ENCODE measurements around the gene NME9.

The NME9 gene

DNA sequence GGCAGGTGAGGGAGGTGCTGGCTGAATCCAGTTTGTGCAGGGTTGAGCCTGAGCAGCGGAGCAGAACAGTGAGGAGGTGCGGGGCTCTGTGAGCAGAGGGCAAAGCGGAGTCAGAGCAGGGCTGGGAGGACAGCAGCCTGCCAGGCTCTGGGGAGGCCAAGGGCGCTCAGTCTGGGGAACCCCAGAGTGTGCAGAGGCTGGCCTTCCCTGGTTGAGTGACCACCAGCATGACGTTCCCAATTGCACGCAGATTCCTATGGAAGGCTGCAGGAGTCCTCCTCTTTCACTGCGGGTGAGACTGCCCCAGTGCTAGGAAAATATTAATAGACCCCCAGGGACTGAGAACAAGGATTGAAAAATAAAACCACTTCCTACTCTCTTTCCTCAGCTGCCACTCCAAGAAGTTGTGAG is 31.9 kb upstream of the NME9 start:
- no peak for DNase-seq (ENCODE audit: low spot score)

DNA sequence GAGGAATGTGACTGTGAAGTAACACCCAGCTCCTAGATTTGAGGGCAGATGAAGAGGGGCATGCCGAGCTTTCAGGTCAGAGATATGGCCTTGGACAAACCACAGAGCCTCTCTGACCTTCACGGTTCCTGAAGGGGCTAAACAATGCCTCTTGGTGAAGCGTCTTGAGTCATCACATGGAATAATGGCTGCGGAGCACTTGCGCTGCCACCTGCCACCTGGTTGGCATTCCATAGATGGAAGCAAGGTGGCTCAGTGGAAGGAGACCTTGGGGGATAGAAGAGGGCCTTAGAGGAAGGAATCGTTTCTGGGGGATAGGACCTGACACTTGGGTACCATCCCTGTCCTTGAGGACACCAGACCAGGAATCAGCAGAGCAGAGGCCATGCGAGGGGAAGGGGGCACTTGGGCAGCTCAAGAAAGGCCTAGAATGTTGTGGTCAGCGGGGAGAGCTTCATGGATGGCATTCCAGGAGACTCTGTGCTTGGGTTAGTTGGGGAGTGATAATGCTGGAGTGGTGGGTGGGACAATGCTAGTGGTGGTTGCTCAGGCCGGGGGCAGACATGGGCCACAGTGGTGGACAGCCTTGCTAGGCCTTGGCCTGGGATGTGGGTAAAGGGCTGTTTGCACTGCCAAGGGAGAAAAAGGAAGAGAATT is 31.3 kb upstream of the NME9 start:
- DNase-seq (ENCODE audit: low spot score): no peak

- no peak for DNase-seq (ENCODE audit: low spot score)
Observed at GRCh38 chr3:138359919-138360868, 30.5 kb upstream of the NME9 start.

GRCh38 chr3:138359148-138359918 is 29.7 kb upstream of the NME9 start:
- DNase-seq (ENCODE audit: low spot score): no peak

DNA sequence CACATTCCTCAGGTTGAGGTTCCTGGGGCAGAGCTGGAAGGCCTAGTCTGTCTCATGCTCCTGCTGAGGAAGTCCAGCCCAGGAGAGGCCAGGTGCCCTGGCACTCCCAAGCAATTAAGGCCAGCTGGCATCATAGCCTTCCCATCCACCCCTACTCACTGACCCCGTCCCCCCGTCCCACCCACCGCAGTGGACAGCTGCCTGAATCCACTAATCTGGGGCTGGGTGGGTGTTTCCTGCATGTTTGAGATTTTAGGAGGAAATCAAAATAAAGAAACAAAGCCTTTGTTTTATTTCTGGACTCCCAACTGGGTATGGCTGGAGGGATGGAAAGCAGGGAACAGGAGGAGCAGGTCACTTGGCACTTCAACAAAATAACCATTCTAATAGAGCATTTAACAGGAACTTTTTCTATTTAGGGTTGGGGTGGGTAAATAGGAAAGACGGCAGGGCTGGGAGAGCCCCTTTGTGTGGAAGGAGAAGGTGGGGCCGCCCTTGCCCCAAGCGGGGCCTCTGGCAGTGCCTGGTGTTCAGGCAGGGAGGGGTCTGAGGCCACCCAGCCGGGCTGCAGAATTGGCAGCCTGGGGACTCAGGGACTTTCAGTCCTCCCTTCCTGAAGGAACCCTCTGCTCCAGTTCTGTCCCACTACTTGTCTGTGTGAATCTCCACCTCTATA is 27.2 kb upstream of the NME9 start:
- DNase-seq (ENCODE audit: low spot score): no peak

DNA sequence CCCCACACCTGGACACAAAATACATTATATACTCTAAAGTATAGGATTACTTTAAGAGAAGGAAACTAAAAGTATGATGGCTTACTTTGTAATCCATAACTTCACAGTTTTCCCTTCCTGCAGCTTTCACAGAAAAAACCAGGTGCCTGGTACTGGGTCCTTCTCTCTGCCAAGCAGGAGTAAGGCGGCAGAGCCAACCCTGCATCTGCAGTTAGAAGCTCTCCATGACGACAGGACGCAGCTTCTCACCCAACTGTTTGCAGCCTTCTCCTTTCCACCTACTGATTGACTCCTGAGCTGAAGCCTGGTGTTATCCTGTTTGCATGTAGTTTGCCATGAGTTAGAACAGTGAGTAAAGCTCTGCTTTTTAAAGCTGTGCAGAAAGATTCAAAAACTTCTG is 25.4 kb upstream of the NME9 start:
- DNase-seq (ENCODE audit: low spot score): no peak

DNA sequence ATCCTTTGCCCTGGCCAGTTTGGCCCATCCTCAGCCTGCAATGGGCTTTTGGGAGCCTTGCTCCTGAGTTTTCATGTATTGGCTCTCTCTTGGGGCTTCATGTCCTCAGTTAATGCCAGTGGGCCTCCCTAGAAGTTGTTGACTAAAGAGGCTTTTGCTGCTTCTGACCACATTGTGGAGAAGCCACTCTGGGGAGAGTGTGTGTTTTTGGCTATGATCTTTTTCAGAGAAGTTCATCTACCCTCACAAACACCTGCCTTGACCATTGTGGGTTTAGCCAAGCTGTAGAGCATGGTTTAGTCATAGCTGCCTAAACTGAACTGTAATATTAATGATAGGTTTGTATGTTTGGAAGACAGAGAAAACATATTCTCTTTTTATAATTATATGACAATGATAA is 24.7 kb upstream of the NME9 start:
- no peak for DNase-seq (ENCODE audit: low spot score)

DNA sequence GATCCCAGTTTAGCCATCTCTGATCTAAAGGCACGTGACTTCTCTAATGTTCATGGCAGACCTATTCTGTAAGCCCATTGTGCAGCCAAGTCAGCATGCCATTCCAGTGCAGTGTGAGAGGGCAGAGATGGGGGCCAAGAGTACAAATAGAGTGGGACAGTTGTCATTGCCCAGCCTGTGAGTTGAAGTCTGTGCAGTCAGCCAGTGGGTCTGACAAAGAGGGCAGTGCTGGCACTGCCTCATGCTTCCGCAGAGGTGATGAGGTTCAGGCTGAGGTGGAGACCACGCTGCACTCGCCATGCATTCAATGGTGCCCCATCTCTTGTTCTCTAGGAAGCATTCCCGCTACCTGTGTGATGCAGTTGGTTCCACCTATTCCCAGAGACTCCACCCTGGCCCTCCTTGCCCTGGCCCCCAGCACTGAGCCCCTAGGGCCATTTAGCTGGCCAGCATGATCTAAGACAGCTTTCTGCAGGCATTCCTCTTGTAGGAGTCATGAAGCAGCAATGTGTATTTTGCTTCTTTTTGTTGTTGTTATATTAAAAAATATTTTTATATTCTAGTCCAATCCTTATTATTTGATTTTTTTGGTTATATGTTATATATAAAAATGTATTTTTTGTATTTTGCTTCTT is 22.4 kb upstream of the NME9 start:
- DNase-seq (ENCODE audit: low spot score): no peak

DNA sequence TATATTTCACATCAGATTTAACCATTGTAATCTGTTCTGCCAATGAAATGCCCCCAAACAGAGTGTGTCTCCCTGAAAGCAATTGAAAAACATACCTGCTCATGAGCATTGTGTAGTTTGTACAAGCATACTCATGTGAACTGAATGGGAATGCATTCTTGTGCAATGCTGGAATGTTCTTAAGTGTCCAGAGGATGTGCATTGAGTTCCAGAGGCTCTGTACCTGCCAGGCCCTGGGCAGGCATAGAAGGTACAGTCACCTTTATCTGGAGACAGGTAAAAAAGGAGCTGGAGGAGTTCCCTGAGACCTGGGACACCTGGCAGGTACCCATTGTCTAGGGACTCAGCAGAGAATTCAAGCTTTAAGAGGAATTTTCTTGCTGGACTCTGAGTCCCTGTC is 21.5 kb upstream of the NME9 start:
- DNase-seq (ENCODE audit: low spot score): no peak

DNA sequence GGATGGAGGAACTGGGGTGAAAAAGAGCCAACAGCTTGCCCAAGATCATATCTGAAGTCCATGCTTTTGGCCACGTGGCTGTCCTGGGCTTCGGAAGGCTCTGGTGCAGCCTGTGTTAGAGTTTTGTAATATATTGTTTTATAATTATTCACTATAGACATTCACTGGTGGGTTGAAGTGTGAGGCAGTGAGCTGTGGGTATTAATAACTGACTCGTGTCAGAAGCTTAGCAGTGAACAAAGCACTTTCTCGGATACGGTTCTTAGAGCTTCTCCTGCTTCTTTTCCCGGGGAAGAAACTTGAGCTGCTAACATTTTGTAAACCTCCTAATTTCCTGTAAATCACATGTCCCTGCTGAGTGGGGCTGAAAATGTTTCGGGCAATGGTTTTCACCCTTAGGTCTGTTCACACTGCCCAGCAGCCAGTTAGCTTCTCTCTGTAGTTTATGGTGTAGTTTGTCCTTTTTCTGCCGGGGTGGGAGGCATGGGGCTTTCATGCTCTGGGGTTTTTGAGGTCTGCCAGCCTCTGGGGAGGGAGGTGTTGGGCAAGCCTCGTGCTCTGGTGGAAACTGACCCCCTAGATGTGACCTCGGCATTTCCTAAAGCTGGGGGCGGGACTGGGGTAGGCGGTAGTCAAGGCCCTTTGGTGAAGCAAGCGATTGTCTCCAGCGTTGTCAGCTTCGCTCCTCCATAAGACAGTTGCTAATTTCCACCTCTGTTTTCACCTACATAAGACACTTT is 20.4 kb upstream of the NME9 start:
- no peak for DNase-seq (ENCODE audit: low spot score)

DNA sequence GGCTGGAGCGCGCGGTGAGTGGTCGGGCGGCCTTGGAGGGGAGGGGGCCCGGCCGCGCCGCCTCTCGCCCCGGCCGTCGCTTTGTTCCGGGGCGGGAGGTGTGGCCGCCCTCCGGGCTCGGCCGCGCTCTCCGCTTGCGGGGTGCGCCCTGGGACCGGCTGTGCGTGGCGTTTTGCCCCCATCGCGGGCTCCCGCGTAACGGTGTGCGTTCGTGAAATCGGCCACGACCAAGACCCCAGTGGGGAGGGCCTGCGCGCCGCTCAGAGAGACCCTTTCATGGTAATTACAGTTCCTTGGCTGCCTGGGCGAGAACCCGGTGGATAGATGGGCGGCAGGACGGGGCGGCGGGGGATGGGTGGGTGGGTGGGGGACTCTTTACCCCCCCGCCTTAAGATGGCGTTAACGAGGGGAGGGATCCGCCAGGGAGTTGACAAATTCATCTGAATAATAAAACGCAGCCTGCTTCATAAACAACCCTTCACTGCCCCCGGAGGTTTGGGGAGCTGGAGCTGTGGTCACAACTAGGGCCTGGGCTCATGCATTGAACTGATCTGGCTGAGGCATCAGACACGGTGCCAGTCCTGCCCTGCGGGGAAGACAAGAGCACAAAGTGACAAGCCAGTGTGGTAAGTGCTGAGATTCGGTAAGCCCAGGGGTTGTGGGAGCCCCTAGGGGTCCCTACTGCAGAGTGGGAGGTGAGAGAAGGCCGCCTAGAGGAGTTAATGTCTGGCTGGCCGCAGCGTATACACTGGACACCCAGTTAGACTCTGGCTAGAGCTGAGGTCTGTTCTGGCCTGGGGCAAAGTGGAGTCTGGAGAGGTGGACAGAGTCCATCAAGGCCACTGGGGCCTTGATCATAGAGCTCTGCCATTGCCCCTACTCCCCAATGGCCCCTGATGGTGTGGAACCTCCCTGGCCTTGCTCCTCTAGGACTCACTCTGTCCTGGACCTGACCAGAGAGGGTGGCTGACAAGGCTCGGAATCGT is 19.4 kb upstream of the NME9 start:
- DNase-seq (ENCODE audit: low spot score): no peak

DNA sequence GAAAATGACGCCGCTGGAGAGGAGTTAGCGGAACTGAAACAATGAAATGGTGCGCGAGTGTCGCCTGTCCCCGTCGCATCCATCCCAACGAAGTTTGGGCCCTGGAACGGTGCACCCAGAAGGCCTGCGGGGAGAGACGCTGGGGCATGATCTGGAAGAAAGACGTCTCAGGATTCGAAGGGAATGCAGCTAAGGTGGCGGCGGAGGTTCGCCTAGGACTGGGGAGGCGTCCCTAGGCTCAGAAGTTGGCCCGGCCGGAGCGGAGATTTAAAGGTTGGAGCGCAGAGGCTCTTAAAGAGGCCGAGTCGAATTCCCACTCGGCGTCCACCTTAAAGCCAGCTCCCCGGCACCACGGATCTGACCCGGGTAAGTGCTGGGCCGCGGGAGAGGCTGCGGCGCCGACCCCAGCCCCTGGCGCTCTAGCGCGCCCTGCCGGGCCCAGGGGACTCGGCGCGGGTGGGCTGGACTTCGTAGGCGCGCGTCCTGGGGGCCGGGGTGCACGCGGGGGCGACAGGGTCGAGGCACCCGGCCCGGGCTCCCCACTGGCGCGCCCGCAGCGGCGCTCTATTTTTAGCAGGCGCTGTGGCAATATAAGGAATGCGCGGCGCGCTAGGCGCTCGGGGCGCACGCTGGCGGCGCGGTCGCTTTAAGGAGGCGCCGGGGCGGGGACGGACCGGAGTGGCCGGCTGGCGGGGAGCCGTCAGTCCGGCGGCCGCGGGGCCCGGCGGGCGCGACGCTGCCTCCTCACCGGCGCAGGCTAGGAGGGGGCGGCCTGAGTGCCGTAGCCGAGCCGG is 18.5 kb upstream of the NME9 start, which contains the start of gene MRAS:
Gene MRAS, plus strand, starts transcription at position 620 of the 794 bp plus-strand sequence. CDS start 24,305 bp downstream, outside the sequence.
- DNase-seq (ENCODE audit: low spot score): no peak

GRCh38 chr3:138344754-138345153 is 15.1 kb upstream of the NME9 start:
- no peak for DNase-seq (ENCODE audit: low spot score)

DNA sequence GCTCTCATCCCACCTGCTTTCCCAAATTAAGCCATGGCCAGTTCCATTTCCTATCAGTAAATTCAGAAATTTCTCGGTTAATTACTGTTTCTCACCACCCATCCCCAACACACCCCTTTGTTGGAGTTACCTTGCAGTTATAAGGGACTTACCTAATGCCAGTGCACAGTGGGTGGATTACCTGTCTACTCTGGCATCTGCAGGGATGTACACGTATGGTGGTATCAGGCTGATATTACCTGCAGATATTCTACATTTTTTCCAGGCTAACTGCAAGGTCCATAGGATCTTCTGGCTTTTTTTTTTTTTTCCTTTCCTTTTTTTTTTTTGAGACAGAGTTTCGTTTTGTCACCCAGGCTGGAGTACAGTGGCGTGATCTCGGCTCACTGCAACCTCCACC is 10.9 kb upstream of the NME9 start:
- DNase-seq (ENCODE audit: low spot score): no peak

GRCh38 chr3:138338811-138339210 is 9.2 kb upstream of the NME9 start:
- no peak for DNase-seq (ENCODE audit: low spot score)

- no peak for DNase-seq (ENCODE audit: low spot score)
Observed at GRCh38 chr3:138338244-138338643, 8.6 kb upstream of the NME9 start.

- DNase-seq (ENCODE audit: low spot score): no peak
Observed at GRCh38 chr3:138336454-138336999, 6.9 kb upstream of the NME9 start.

GRCh38 chr3:138334608-138335007 is 5.0 kb upstream of the NME9 start:
- DNase-seq (ENCODE audit: low spot score): no peak
